Activated CD4-positive, CD25-positive, alpha-beta regulatory T cell treated with anti-CD3 and anti-CD28 coated beads, Interleukin-2, amount 50 U/mL, for 24 hours (primary cell): ENCODE measurements around the gene COMT.

ENCODE experiments used
- ATAC-seq, 2 donors: fragments of 150-1000 bp; cut with Tn5 transposase; one replicate each; pipeline ENCODE4 v1.10.0; 2021; ENCODE audit warnings: mild to moderate bottlenecking in 1 of 2, moderate library complexity in 1 of 2

The COMT gene

DNA sequence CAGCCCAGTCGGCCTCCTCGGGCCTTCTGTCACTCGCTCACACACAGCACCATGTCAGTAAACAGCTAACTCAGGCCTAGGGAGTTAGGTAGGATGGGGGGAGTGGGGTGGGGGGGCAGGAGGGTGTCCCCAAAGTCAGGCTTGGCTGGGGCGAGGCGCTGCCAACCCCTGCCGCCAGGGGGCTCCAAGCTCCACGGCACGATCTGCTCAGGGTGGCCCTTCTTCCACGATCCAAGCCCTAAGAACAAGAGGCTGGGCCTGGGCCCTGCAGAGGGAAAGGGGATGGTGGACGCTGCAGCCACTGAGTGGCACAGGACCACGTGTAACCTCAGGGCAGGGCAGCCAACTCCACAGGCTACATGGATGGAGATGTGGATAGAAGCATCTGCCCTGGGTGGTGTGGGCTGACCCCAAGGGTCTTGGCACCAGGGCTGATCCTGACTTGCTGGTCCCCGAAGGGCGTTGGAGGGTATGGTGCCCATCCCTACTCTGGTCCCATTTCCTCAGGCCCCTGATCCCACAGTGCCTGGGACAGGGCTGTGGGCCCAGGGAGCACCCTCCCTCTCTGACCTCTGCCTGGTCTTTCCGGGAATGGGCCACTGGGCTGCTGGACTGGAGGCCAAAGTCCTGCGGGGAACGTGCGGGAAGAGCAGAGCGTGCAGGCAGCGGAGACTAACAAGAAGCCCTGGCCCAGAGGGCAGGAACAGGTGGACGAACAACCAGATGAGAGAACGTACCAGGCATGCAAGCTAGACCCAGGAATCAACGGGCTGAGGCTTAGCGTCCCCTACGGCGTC lies 29.1 kb downstream of the COMT start:
- ATAC-seq, result peak; percentile 78 to 85

- no peak for ATAC-seq
Observed at GRCh38 chr22:19971276-19972124, 29.9 kb downstream of the COMT start.

DNA sequence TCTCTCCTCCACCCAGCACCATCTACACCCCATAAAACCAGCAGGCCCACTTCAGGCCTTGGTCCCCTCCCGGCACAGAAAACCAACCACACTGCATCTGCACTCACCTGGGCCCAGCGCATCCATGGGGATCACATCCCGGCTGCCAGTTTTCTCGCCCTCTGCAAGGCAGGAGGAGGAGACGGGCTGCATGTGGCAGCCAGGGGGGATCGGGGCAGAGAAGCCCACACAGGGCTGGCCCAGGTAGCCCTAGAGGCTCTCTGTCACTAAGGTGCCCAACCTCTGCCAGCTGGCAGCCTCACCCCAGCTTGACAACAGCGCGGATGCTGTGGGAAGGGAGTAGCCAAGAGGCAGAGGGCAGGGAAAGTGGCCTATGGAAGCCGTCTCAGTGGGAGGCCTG lies 30.7 kb downstream of the COMT start:
- no peak for ATAC-seq

DNA sequence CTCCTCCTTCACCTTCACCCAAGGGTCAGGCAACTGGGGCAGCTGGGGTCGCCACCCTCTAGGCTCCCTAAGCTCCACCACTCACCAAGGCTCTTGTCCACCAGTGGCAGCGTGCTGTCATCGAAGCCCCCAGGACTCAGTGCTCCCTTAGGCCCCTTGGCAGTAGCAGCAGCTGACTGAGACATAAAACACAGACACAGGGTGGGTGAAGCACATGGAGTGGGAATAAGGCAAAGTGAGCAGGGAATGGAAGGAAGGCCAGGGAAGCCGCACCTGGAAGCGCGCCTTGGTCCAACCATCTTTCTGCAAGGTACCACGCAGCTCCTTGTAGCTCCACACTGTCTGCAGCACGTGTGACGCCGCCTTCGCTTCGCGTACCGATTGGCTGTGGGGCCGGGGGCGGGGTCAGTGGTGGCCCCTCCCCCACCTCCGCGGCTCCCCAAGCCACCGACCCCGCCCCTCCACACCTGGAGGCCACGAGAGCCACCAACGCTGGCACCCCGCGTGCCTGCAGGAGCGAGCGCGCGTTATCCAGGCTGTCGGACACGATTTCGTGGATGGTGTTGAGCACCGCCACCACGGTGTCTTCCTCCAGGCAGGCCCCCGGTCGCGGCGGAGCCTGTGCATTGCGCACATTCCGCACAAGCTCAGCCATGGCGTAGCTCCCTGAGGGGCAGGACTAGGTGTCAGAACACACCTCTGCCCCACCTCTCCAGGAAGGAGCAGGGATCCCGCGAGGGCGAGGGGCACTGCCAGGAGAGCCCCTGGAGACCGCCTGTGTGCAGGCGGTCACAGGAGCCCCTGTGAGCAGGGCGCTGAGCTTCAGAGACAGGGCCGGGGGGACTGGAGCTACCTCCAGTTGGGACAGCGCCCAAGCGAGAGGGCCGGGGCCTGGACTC lies 31.3 kb downstream of the COMT start:
- no peak for ATAC-seq

DNA sequence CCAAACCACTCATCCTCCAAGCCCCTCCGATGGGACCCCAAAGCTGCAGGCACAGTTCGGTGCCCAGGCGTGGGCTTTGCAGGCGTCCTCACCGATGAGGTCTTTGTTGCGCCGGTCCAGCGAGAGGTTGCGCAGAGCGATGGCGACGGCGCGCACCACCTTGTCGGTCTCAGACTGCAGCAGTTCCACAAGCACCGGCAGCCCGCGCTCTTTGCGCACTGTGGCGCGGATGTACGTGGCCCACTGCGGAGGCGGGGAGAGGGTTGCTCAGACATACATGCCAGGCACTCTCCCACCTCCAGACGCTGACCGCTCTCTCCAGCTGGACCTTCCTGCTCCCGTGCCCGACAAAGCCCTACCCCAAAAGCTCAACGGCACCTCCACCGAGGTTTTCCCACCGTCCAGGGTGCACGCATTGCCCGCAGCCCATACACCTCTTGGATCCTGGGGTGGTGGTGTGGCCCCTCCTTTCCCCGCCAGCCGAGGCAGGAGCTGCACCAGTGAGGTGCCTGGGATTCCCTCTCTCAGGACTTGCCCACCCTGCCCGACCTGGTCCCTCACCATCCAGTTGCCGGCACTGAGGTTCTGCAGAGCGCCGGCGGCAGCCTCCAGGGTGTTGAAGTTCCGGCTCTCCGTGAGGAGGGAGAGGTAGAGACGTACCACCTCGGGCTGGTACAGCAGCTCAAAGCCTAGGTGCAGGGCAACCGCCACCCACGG lies 32.1 kb downstream of the COMT start:
- no peak for ATAC-seq

- ATAC-seq, result no peak
Observed at GRCh38 chr22:19974268-19974861, 32.8 kb downstream of the COMT start.

DNA sequence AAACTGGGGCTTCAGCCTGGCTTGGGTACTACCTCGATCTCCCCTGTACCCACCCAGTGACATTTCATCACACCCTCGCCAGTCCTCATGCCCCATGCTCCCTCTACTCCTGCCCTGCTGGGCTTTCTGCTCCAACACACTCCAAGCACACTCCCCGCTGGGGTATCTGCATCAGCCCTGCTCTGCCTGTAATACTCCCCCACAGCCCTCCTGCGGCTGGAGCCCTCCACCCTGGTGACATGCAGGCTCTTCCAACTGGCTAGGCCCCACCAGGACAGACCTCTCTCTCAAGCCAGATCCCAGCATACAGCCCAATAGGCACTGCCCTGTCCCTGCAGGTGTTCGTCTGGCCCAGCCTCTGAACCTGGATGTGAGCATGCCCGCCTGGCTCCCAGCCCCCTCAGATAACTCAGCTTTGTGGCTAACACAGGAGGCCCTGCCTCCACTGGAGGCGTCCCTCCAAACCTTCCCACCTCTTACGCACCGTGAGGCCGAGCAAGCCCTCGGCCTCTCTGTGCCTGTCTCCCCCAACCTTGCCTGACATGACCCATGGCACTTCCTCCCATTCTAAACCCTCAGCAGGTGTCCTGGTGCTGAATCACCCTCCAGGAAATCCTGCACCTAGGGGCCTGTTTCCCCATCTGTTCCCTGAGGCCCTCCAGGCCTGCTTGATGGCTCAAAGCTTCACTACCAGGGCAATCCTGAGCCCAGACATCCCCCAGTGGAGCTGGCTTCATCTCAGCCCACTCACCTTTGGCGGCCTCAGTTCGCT lies 33.5 kb downstream of the COMT start:
- no peak for ATAC-seq

DNA sequence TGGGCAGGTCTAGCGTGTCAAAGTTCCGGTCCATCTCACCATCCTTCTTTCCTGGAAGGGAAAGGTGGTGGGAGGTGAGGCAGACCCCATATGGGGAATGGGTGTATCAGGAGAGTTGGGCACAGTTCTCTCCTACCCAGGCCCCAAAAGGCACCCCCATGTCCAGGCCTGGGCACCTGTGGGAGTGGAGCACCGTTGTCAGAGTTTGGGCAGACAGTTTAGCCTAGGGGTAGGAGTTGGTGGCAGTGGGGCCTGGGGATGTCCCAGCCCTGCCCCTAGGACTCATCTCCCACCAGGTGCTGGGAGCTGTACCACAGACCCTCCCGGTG lies 34.1 kb downstream of the COMT start:
- ATAC-seq, result no peak

GRCh38 chr22:19976671-19977070 lies 35.1 kb downstream of the COMT start:
- ATAC-seq, result no peak

DNA sequence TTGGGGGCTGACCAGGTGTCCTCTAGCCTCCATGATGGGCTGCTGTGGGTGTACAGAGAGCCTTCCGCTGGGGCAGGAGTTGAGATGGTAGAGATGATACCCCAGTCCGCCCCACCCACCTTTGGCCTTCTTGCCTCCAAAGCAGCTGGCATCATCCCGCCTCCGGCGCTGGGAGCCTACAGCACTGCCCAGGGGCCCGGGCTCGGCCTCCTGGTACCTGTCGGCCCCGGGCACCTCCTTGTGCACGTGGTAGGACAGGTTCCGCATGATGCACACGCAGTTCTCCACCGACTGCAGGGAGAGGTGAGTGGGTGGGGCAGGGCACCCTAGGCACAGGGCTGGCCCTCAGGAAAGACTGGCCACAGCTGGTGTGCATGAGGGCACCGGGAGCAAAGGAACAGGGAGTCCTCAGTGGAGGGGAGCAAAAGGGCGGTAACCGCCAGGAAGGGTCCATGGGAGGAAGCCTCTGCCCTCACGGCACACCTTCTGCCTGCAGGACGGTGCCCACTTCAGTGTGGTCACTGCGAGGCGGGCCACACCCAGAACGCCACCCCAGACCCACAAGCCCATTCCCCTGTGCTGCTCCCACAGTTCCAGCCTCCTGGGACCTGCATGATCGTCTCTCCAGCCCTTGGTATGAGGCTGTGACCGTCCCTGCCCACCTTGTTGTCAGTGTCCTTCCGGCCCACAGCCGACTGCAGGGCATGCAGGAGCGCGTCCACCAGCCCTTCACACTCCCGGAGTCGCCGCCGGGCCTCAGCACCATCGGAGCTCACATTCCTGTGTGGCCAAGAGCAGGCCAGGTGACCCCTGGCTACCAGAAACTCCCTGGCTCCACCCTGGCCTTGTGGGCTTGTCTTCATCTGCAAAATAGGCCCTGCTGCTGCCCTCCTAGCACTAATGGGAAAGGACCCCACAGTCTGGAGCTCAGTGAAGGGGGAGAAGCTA lies 36.0 kb downstream of the COMT start:
- ATAC-seq, result no peak

GRCh38 chr22:19978748-19979147 lies 37.2 kb downstream of the COMT start:
- ATAC-seq, result no peak

GRCh38 chr22:19979712-19980493 lies 38.3 kb downstream of the COMT start:
- no peak for ATAC-seq

DNA sequence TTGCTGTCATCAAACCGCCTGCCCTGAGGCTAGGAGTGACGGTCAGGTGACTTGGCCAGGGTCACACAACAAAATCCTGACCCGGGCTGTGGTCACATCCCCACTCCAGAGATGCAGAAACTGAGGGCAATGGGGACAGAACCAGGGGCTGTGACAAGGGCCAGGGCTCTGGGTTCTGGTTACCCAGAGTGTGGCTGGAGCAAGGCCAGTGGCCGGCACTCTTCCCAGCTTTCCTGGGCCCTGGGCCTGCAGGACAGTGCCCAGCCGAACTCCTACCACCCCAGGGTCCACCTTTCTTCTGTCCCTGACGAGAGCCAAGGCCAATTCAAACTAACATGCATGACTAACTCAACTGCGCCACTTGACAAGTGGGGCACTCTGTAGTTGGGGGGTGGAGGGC lies 39.2 kb downstream of the COMT start:
- ATAC-seq, result no peak

- no peak for ATAC-seq
Observed at GRCh38 chr22:19981171-19981960, 39.8 kb downstream of the COMT start.

DNA sequence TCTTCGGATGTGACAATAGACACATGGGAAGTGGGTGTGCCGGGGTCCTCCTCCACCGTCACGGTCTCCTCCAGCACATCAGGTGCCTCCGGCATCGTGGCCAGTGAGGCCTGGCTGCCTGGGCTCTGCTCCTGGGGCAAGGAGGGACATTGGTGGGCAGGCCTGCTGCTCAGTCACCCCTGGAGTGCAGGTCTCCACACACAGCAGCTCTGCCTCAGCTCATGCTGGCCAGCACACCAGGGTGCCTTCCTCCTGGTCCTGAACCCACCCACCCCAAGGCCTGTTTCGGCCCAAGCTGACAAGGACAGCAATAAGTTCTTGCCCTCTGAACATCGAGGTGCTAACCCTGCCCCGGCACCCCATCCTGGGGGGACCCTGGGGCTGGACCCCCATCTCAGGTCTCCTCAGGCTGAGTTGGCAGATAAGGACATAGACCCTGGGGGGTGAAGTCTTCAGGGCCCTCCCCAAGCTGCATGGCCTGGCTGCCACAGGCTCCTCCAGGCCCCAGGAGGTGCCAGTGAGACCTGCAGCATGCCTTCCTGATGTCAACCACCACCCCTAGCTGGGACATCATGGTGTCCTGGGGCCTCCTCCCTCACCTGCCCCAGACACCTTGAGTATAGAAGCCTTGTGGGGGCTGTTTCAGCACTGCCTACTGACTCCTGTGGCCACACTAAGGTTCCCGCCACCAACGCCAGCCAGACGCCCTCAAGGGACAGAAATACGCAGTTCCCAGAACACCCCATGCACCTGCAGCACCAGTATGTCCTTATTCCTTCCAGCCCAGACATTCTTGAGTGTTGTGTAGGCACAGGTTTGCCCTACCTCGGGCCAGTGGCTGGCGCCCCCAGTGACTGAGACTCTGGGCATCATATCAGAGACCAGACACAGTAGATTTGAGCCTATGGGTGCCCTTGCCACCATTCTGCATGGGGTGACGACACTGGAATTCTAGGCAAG lies 40.7 kb downstream of the COMT start:
- ATAC-seq, result no peak

- ATAC-seq, result no peak
Observed at GRCh38 chr22:19982991-19983578, 41.5 kb downstream of the COMT start.

DNA sequence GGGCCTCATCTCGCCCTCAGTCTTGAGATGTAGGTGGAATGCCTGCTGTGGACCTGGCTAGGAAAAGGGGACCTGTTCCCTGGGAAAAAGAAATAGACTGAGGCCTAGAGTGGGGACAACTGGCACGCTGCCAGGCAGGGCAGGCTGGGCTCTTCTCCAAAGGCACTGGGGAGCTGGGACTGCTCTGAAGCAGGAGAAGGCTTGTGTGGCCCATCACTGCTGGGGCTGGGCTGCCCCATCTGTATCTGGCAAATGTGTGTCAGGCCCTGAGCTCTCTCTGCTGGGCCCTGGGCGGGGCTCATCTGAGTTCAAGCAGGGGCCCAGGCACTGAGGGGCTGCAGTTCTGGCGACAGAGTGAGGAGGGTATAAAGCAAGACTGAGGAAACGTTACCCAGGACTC lies 42.2 kb downstream of the COMT start:
- ATAC-seq, result no peak
